GM15510 (cell line): Measurements from ENCODE around the gene CEMIP.

Source experiments
- POLR2A ChIP-seq: IDR thresholded peaks from 3 replicates; pipeline ENCODE4 v1.6.1; 2011; ENCODE audit warnings: borderline replicate concordance; ENCODE audit not compliant: insufficient read length; ENCODE audit errors: extremely low read depth

Gene CEMIP

GRCh38 chr15:80984856-80985255 is 205.7 kb downstream of the CEMIP start:
- no peak for TF ChIP-seq POLR2A

- TF ChIP-seq POLR2A: no peak
These were observed 206.8 kb downstream of the CEMIP start for GRCh38 chr15:80985981-80986380.

- no peak for TF ChIP-seq POLR2A
These were observed 207.3 kb downstream of the CEMIP start for GRCh38 chr15:80986487-80986886.

- TF ChIP-seq POLR2A: no peak
These were observed 209.1 kb downstream of the CEMIP start for GRCh38 chr15:80988148-80988796.

GRCh38 chr15:80989081-80989517 is 209.9 kb downstream of the CEMIP start:
- TF ChIP-seq POLR2A: no peak

- TF ChIP-seq POLR2A: peak; percentile 98
These were observed 210.6 kb downstream of the CEMIP start, which contains the start of gene MESD for GRCh38 chr15:80989518-80990478. TSS of gene MESD (minus strand) at chr15:80989819. CDS start at chr15:80989791, 28 bp downstream.

- no peak for TF ChIP-seq POLR2A
These were observed 211.8 kb downstream of the CEMIP start for GRCh38 chr15:80990955-80991354.

- TF ChIP-seq POLR2A: no peak
These were observed 212.3 kb downstream of the CEMIP start for GRCh38 chr15:80991421-80991820.

GRCh38 chr15:80992006-80992405 is 212.8 kb downstream of the CEMIP start:
- TF ChIP-seq POLR2A: no peak

- no peak for TF ChIP-seq POLR2A
These were observed 213.3 kb downstream of the CEMIP start for GRCh38 chr15:80992441-80992840.

- TF ChIP-seq POLR2A: no peak
These were observed 217.1 kb downstream of the CEMIP start for GRCh38 chr15:80996247-80996646.

- TF ChIP-seq POLR2A: no peak
These were observed 218.5 kb downstream of the CEMIP start for GRCh38 chr15:80997692-80998091.

GRCh38 chr15:80998251-80998650 is 219.1 kb downstream of the CEMIP start:
- TF ChIP-seq POLR2A: no peak

- TF ChIP-seq POLR2A: no peak
These were observed 220.5 kb downstream of the CEMIP start for GRCh38 chr15:80999623-81000036.

- TF ChIP-seq POLR2A: no peak
These were observed 221.0 kb downstream of the CEMIP start for GRCh38 chr15:81000144-81000623.
